HG02852 (cell line): ENCODE data around the gene INSIG1.
A peak's percentile ranks its signal among the peaks of the same experiment; 100 is the strongest.

Source experiments
- ATAC-seq: cut with Tn5 transposase; IDR thresholded peaks from one replicate; pipeline ENCODE4 v1.9.1; 2021; ENCODE audit warnings: mild to moderate bottlenecking, moderate library complexity; ENCODE audit not compliant: unreplicated experiment

INSIG1 gene

DNA sequence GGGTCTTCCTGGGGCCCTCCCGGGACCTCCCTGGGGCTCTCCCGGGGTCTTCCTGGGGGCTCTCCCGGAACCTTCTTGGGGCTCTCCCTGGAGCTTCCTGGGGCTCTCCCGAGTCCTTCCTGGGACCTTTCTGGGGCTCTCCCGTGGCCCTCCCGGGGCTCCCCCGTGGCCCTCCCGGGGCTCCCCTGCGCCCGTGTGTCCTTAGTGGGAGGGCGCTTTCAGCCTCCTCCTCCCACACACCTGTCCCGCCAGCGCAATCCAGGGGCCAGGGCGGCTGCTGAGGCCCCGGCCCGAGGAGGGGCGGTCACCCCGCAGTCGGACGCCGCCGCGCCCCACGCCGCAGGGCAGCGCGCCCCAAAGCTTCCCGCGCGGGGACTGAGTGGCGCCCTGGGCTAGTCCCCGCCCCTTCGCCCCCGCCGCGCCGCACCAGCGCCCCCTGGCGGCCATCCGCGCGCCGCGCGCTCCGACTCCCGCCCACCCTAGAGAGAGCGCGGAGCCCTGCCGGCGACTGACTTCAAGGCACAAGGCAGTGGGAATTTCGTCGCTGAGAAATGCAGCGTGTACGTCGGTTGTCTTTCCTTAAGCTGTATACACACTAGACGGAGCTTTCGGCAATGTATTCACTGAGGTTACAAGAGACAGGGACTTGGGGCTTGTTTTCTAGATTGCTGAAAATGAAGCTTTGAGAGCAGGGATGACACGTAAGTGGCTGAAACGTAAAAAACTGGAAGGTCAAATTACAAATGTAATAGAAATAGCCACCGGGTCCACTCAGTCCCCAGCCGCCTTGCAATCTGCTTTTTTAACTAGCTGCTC is 47.1 kb downstream of the INSIG1 start:
- peak; percentile 92 for ATAC-seq

- ATAC-seq = no peak
Measured at GRCh38 chr7:155345490-155345889, 47.8 kb downstream of the INSIG1 start.

GRCh38 chr7:155346285-155346684 is 48.6 kb downstream of the INSIG1 start:
- ATAC-seq = no peak

- ATAC-seq = no peak
Measured at GRCh38 chr7:155348806-155349205, 51.1 kb downstream of the INSIG1 start.

DNA sequence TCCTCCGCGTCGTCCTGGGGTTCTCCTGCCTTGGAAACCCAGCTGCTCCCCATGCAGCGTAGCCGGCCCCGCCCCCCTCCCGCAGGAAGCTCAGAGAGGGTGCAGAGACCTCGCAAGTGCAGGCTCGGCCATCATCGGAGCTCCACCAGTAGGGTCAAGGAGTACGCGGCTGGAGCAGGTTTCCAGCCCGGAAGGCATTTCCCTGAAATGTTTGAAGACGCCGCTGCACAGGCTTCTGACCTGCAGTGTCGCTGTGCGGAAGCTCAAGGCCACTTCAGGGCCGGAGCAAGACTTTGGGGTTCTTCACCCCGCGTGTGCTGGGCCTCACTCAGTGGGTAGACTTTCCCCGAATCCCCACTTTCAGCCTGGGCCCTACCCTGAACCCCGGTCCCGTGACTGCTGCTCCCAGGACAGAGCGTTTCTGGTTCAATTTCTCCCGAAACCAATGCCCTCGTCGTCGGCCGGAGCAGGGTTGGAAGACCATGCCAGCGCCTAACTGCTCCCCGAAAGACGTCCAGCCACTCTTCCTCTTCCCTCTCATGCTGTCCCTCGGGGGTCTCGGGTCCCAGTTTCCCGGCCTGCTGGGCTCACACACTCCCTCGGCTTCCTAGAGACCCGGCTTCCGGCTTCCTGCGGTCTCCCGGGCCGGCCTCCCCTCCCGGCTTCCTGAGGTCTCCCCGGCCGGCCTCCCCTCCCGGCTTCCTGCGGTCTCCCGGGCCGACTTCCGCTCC is 52.1 kb downstream of the INSIG1 start:
- ATAC-seq = no peak

- no peak for ATAC-seq
Measured at GRCh38 chr7:155351120-155351870, 53.6 kb downstream of the INSIG1 start.

GRCh38 chr7:155352076-155352752 is 54.5 kb downstream of the INSIG1 start:
- no peak for ATAC-seq

GRCh38 chr7:155352753-155353115 is 55.1 kb downstream of the INSIG1 start:
- no peak for ATAC-seq

DNA sequence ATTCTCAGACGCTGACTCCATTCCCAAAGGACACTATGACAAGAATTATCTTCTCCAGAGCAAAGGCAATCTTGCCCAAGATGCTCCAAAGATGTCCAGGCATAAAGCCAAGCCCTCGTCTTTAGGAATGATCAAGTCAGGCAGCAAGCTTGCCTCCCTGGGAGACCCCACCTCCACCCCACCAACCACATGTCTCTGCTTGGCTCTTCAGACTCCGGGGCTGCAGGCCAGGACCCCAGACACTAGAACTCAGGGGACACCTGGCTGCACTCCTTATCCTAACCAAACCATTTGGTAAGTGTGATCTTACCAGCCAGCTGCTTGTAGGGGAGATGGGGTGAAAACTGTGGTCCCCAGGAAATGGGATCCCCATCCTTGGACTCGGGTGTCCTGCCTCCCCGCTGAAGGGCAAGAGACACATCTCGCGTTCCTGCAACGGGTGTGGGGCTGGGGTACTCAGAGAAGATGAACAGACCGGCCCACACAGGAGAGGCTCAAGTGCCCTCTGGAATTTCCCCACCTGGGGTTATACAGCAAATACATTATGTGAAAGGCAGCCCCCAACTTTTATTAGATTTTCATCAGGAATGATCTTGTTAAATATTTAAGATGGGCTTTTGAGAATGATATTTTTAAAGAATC is 55.7 kb downstream of the INSIG1 start:
- ATAC-seq = no peak

DNA sequence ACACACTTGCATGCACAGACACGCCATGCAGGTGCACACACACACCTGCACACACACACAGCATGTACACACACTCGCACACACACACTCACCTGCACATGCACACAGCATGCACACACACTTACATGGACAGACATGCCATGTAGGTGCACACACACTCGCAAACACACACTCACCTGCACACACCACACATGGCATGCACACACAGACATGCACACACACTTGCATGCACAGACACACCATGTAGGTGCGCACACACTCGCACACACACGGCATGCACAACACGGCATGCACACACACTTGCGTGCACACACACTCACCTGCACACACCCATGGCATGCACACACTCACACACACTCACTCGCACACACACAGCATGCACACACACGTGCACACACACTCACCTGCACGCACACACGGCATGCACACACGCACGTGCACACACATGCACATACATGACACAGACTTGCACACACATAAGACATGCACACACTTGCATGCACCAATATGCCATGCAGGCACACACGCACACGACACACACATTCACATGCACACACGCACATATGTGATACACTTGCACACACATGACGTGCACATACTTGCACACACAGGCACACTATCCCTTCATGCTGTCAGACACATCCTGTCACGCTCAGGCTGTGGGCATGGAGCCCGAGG is 56.8 kb downstream of the INSIG1 start:
- no peak for ATAC-seq

DNA sequence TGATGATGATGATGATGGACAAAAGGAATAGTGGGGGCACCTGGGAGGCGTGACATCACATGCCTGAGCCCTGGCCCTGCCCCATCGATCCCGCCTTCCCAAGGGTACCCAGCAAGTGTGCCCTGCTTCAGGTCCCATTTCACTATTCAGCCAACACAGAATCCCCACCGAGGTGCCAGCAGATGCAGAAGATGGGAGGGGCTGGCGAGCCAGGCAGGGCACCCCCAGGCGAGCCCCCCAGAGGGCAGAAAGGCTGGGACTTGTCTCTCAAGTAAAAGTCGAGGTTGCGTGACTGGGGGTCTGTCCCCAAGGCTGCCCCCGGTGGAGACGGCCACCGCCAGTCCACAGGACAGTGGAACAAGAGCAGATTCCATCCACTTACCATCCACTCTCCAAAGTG is 57.5 kb downstream of the INSIG1 start:
- ATAC-seq = no peak

GRCh38 chr7:155355745-155356144 is 58.1 kb downstream of the INSIG1 start:
- no peak for ATAC-seq

DNA sequence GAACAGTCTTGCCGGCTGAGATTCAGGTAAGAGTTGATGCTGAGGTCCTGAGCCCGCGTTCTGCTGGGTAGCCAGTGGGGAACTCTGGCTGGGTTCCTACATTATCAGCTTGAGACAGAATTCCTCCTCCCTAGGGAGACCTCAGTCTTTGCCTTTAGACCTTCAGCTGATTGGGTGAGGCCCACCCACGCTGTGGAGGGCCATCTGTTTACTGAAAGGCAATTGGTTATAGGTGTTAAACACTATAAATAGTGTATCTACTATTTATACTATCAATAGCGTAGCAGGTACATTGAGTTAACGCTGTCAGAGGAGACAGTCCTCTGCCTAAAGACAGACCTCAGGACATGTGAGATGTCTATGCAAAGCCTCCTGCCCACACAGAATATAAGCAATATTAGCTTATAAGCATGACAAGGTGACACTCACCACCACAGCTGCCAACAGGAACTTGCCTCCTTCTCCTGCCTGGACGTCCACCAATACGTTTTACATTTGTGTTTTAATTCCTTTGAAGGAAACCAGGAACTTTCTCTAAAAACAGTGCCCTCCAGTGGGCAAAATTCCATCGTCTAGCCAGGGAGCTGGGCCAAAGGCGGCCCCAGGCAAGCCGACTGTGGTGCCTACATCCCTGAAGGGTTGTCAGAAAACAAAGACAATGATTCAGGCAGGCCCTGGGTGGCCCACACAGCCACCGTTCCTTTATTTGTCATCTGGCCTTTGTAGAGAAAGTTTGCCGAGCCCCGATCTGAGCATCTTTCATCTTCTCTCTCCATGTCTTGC is 58.8 kb downstream of the INSIG1 start:
- no peak for ATAC-seq

GRCh38 chr7:155357573-155358041 is 59.9 kb downstream of the INSIG1 start:
- ATAC-seq = no peak

DNA sequence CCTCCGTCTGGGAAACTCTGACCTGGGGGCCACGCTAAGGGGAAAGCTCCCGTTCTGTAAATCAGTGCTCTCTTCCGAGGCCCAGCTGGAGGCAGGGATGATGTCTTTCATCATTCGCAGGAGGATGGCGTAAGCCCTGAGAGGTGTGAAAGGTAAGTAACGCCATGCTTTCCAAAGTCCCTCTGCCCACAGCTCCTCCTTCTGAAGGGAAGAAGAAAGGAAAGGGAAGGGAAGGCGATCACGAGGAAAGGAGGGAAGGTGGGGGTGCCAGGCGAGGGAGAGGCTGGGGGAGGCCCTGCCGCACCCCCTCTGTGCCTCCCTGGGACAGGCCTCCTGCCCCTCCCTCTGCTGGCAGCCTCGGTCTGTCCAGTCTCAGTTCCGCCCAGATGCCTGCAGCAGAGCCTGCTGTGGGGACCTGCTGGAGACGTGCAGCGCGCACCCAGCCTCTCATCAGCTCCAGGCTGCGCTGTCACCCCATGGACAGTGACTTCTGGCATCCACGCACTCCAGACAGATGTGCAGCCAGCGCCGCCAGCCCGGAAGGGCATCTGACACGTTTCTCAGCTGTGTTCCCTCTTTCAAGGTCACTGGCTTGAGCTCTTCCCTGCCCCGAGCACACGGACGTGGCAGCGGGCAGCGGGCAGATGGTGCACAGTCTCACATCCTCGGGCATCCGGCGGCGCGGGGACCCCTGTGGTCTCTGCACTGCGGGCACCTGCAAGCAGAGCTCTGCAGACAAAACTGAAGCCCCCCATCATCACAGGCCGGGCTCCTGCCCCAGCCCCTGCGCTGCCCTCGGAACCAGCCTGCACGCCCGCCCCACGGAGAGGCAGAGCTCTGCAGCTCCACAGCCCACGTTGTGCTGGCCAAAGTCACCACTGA is 60.6 kb downstream of the INSIG1 start:
- ATAC-seq = no peak

DNA sequence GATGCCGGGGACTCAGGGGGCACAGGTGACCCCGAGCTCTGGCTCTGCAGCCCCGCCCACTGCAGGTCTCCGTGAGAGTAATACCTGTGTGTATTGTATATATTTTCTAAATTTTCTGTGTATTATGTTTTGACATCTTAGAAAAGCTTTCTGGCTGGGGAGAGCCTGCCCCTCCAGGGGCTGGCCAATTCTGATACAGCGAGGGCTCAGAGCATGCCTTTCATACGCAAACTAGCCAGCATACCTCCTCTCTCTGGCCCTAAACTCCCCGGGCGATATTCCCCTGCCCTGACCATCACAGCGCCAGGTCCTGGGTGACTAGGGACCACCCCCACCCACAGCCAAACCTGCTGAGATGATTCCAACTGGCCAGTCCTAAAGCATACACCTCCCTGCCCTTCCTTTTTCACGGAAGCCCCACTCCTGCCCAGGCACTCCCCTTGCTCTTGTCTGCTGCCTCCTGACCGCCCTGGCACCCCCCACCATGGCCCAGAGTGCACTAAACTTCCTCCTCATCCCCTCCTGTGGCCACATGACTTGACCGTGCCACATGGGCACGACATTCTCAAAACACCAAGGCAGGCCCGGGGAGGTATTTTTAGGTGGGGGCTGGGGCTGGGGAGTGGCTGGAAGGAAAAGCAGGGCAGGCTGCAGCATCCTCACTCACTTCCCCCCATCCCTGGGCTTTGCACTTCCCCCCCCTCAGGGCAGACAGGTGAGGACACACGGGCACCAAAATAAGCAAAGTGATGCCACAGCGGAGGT is 61.5 kb downstream of the INSIG1 start:
- ATAC-seq = no peak
